Esophagus muscularis mucosa (tissue), 4 donors: ENCODE measurements around the gene BCAT1.

Experiments used
- EP300 ChIP-seq: sonication (generic); formaldehyde crosslinking; IDR thresholded peaks from one replicate; pipeline ENCODE4 v1.6.1; 2017; ENCODE audit warnings: antibody characterized with exemption
- POLR2A ChIP-seq: fragments of 450-650 bp; IDR thresholded peaks from one replicate; pipeline ENCODE4 v1.6.1; 2017; ENCODE audit warnings: antibody characterized with exemption, moderate library complexity, mild to moderate bottlenecking, low read depth
- POLR2AphosphoS5 ChIP-seq, 2 donors: sonication (generic); formaldehyde crosslinking; IDR thresholded peaks; one replicate each; pipeline ENCODE4 v1.6.1; 2017; ENCODE audit warnings: antibody characterized with exemption in 2 of 2
- TF ChIP-seq, protein P1 (sequence below), 3 experiments: fragments of 200-600 bp in 2 of 3; fragments of 450-650 bp in 1 of 3; sonication (generic) in 2 of 3; IDR thresholded peaks; one replicate each; pipeline ENCODE4 v1.5.1; 2017 to 2019; ENCODE audit warnings: antibody characterized with exemption in 3 of 3, mild to moderate bottlenecking in 2 of 3, moderate library complexity in 1 of 3

DNA sequence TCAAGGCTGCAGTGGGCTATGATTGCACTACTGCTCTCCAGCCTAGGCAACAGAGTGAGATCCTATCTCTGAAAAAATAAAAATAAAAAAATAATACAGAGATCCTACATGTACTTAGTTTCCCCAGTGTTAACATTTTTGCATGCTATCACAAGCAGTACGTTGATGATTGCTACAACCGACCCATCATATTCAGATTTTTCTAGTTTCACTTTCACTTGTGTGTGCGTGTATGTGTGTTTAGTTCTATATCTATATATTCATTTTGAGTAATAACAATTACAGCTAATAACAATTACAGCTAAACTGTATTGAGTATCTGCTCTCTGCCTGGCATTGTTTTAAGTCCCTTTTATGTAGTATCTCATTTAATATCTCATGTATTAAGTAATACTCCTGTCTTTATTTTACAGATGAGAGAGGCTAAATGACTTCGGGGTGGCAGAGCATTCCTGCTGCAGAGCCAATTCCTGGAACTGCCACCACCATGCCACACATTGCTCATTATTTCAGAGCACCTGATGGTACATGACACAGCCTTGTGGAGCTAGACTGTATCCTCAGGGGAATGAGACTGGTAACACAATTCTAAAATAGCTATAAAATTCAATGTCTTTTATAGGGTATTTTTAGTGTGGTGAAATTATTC lies 153.1 kb downstream of the BCAT1 start:
- TF ChIP-seq, protein P1, sequence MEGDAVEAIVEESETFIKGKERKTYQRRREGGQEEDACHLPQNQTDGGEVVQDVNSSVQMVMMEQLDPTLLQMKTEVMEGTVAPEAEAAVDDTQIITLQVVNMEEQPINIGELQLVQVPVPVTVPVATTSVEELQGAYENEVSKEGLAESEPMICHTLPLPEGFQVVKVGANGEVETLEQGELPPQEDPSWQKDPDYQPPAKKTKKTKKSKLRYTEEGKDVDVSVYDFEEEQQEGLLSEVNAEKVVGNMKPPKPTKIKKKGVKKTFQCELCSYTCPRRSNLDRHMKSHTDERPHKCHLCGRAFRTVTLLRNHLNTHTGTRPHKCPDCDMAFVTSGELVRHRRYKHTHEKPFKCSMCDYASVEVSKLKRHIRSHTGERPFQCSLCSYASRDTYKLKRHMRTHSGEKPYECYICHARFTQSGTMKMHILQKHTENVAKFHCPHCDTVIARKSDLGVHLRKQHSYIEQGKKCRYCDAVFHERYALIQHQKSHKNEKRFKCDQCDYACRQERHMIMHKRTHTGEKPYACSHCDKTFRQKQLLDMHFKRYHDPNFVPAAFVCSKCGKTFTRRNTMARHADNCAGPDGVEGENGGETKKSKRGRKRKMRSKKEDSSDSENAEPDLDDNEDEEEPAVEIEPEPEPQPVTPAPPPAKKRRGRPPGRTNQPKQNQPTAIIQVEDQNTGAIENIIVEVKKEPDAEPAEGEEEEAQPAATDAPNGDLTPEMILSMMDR (IDR thresholded peaks at IDR 0.05): no peak
- no peak for TF ChIP-seq EP300
- TF ChIP-seq POLR2AphosphoS5 (IDR thresholded peaks at IDR 0.05): no peak
- no peak for TF ChIP-seq POLR2A
